ENCODE data around the gene NAV1. TPM values are rescaled to one million over a fixed set of nuclear protein-coding genes. Genes with fewer than 3 reads are reported as not detected.
A peak's percentile ranks its signal among the peaks of the same experiment; 100 is the strongest.

The NAV1 gene
- total and polyA plus RNA-seq, 2 experiments from 2014 or later = 22.7 to 37.4 TPM

GRCh38 chr1:201543871-201544642, 5.1 kb downstream of the NAV1 start:
- TF ChIP-seq STAT1 (IDR thresholded peaks at IDR 0.05; ENCODE audit: unreplicated experiment) (no peak), ZNF331 (CRISPR knock-in tag; IDR thresholded peaks at IDR 0.05; ENCODE audit: low read depth) (no peak)
- TF ChIP-seq, protein P1, sequence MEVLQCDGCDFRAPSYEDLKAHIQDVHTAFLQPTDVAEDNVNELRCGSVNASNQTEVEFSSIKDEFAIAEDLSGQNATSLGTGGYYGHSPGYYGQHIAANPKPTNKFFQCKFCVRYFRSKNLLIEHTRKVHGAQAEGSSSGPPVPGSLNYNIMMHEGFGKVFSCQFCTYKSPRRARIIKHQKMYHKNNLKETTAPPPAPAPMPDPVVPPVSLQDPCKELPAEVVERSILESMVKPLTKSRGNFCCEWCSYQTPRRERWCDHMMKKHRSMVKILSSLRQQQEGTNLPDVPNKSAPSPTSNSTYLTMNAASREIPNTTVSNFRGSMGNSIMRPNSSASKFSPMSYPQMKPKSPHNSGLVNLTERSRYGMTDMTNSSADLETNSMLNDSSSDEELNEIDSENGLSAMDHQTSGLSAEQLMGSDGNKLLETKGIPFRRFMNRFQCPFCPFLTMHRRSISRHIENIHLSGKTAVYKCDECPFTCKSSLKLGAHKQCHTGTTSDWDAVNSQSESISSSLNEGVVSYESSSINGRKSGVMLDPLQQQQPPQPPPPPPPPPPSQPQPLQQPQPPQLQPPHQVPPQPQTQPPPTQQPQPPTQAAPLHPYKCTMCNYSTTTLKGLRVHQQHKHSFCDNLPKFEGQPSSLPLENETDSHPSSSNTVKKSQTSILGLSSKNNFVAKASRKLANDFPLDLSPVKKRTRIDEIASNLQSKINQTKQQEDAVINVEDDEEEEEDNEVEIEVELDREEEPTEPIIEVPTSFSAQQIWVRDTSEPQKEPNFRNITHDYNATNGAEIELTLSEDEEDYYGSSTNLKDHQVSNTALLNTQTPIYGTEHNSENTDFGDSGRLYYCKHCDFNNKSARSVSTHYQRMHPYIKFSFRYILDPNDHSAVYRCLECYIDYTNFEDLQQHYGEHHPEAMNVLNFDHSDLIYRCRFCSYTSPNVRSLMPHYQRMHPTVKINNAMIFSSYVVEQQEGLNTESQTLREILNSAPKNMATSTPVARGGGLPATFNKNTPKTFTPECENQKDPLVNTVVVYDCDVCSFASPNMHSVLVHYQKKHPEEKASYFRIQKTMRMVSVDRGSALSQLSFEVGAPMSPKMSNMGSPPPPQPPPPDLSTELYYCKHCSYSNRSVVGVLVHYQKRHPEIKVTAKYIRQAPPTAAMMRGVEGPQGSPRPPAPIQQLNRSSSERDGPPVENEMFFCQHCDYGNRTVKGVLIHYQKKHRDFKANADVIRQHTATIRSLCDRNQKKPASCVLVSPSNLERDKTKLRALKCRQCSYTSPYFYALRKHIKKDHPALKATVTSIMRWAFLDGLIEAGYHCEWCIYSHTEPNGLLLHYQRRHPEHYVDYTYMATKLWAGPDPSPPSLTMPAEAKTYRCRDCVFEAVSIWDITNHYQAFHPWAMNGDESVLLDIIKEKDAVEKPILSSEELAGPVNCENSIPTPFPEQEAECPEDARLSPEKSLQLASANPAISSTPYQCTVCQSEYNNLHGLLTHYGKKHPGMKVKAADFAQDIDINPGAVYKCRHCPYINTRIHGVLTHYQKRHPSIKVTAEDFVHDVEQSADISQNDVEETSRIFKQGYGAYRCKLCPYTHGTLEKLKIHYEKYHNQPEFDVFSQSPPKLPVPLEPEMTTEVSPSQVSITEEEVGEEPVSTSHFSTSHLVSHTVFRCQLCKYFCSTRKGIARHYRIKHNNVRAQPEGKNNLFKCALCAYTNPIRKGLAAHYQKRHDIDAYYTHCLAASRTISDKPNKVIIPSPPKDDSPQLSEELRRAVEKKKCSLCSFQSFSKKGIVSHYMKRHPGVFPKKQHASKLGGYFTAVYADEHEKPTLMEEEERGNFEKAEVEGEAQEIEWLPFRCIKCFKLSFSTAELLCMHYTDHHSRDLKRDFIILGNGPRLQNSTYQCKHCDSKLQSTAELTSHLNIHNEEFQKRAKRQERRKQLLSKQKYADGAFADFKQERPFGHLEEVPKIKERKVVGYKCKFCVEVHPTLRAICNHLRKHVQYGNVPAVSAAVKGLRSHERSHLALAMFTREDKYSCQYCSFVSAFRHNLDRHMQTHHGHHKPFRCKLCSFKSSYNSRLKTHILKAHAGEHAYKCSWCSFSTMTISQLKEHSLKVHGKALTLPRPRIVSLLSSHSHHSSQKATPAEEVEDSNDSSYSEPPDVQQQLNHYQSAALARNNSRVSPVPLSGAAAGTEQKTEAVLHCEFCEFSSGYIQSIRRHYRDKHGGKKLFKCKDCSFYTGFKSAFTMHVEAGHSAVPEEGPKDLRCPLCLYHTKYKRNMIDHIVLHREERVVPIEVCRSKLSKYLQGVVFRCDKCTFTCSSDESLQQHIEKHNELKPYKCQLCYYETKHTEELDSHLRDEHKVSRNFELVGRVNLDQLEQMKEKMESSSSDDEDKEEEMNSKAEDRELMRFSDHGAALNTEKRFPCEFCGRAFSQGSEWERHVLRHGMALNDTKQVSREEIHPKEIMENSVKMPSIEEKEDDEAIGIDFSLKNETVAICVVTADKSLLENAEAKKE (CRISPR knock-in tag; IDR thresholded peaks at IDR 0.05) = no peak
- peaks cover 37% of the 10 kb centered on the region for H3K27me3 ChIP-seq (ENCODE audit: insufficient read depth)
- H3K27me3 Mint-ChIP-seq (ENCODE audit: insufficient read depth, low read depth, poor library complexity) = peaks cover 21% of the 10 kb centered on the region
- H3K9me2 ChIP-seq (ENCODE audit: insufficient read depth) = no peaks in the 10 kb centered on the region
- peaks cover 16% of the 10 kb centered on the region for H3F3A ChIP-seq (replicated peaks; ENCODE audit: low read depth)
- peaks cover 24% of the 10 kb centered on the region for H3K4me1 Mint-ChIP-seq
- ATAC-seq (no peak), DNase-seq (ENCODE audit: low spot score) (no peak)
- H3K4me1 ChIP-seq (ENCODE audit: insufficient read depth) = peaks cover 12% of the 10 kb centered on the region
- no peaks in the 10 kb centered on the region for H3K36me3 ChIP-seq (ENCODE audit: insufficient read depth)
- no peaks in the 10 kb centered on the region for H3K36me3 Mint-ChIP-seq (ENCODE audit: low read depth)
- H3K9me3 Mint-ChIP-seq = no peaks in the 10 kb centered on the region
- no peak overlapping the region for H3K27ac Mint-ChIP-seq
- no peak overlapping the region for H3K4me3 Mint-ChIP-seq
- no peak overlapping the region for H3K4me3 ChIP-seq
- H2AFZ ChIP-seq = peak overlapping the region; percentile 45; the same call in 1 of the 2 replicates
- no peak overlapping the region for H3K4me2 ChIP-seq
- no peaks in the 10 kb centered on the region for H3K79me2 ChIP-seq (replicated peaks; ENCODE audit: insufficient read depth)
- no peaks in the 10 kb centered on the region for H4K20me1 ChIP-seq (replicated peaks; ENCODE audit: insufficient read depth)
- H3K27ac ChIP-seq (ENCODE audit: low read depth) = no peak overlapping the region

DNA sequence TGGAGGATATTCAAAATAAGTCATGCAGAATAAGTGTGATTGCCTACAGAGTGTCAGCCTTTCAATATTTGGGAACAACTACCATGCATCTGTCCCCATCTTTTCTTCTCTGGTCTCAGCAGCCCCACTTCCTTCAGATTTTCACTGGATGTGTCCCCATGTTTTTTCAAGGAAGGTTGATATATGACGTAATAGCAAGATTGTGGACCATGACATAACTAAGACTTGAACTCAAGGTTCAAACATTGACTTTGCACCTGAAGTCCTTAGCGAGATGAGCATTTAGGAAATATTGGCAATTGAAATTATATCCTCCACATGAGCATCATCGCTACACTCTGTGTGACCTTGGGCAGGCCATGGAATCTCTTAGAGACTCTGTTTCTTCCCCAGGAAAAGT, 5.8 kb downstream of the NAV1 start:
- Histone ChIP-seq H3K79me2 (replicated peaks; ENCODE audit: insufficient read depth) (no peaks in the 10 kb centered on the region), H3K9me2 (ENCODE audit: insufficient read depth) (no peaks in the 10 kb centered on the region), H2AFZ (no peak overlapping the region), H3K27me3 (ENCODE audit: insufficient read depth) (peaks cover 31% of the 10 kb centered on the region), H3F3A (replicated peaks; ENCODE audit: low read depth) (peaks cover 12% of the 10 kb centered on the region), H3K4me2 (no peak overlapping the region), H4K20me1 (replicated peaks; ENCODE audit: insufficient read depth) (no peaks in the 10 kb centered on the region), H3K4me3 (no peak overlapping the region), H3K4me1 (ENCODE audit: insufficient read depth) (peaks cover 12% of the 10 kb centered on the region), H3K36me3 (ENCODE audit: insufficient read depth) (no peaks in the 10 kb centered on the region), H3K27ac (ENCODE audit: low read depth) (no peak overlapping the region)
- DNase-seq (ENCODE audit: low spot score) = no peak
- Mint-ChIP-seq H3K36me3 (ENCODE audit: low read depth) (no peaks in the 10 kb centered on the region), H3K4me1 (peaks cover 24% of the 10 kb centered on the region), H3K9me3 (no peaks in the 10 kb centered on the region), H3K27ac (no peak overlapping the region), H3K4me3 (no peak overlapping the region), H3K27me3 (ENCODE audit: insufficient read depth, low read depth, poor library complexity) (peaks cover 16% of the 10 kb centered on the region)
- no peak for ATAC-seq
- TF ChIP-seq, protein P1 (CRISPR knock-in tag; IDR thresholded peaks at IDR 0.05) = no peak
- no peak for TF ChIP-seq POLR2AphosphoS5 (IDR thresholded peaks at IDR 0.05; ENCODE audit: low read depth)
- TF ChIP-seq STAT1 (IDR thresholded peaks at IDR 0.05; ENCODE audit: unreplicated experiment) = no peak
